Ishikawa (cell line): Measurements from ENCODE around the gene SMG7.

Experiments used
- CEBPB ChIP-seq: IDR thresholded peaks from 2 replicates; pipeline ENCODE4 v1.6.1; 2012
- CREB1 ChIP-seq: IDR thresholded peaks from 2 replicates; pipeline ENCODE4 v1.6.1; 2012; ENCODE audit warnings: low read depth
- EGR1 ChIP-seq: IDR thresholded peaks from 2 replicates; pipeline ENCODE4 v1.6.1; 2012
- EP300 ChIP-seq: IDR thresholded peaks from 2 replicates; pipeline ENCODE4 v1.6.1; 2012; ENCODE audit warnings: borderline replicate concordance
- FOXM1 ChIP-seq: IDR thresholded peaks from 2 replicates; pipeline ENCODE4 v1.6.1; 2012; ENCODE audit warnings: low read depth, borderline replicate concordance
- MAX ChIP-seq: IDR thresholded peaks from 2 replicates; pipeline ENCODE4 v1.6.1; 2012
- NFIC ChIP-seq: IDR thresholded peaks from 2 replicates; pipeline ENCODE4 v1.6.1; 2012
- RAD21 ChIP-seq: IDR thresholded peaks from 2 replicates; pipeline ENCODE4 v1.6.1; 2012; ENCODE audit warnings: low read depth
- REST ChIP-seq: IDR thresholded peaks from 2 replicates; pipeline ENCODE4 v1.6.1; 2012; ENCODE audit warnings: low read depth, mild to moderate bottlenecking
- TAF1 ChIP-seq: IDR thresholded peaks from 2 replicates; pipeline ENCODE4 v1.6.1; 2012; ENCODE audit warnings: low read depth, mild to moderate bottlenecking
- TCF12 ChIP-seq: IDR thresholded peaks from 2 replicates; pipeline ENCODE4 v1.6.1; 2012; ENCODE audit warnings: low read depth
- TEAD4 ChIP-seq: IDR thresholded peaks from 2 replicates; pipeline ENCODE4 v1.6.1; 2012
- USF1 ChIP-seq: IDR thresholded peaks from 2 replicates; pipeline ENCODE4 v1.6.1; 2012
- YY1 ChIP-seq: IDR thresholded peaks from 2 replicates; pipeline ENCODE4 v1.6.1; 2012; ENCODE audit warnings: low read depth
- ZBTB7A ChIP-seq: IDR thresholded peaks from 2 replicates; pipeline ENCODE4 v1.6.1; 2012; ENCODE audit warnings: low read depth

Gene SMG7

GRCh38 chr1:183589874-183590243 lies 117.6 kb downstream of the SMG7 start:
- no peak for TF ChIP-seq ZBTB7A
- TF ChIP-seq EGR1, result no peak
- TF ChIP-seq CREB1, result no peak
- no peak for TF ChIP-seq CEBPB
- TF ChIP-seq TAF1, result no peak
- no peak for TF ChIP-seq USF1
- TF ChIP-seq TEAD4, result no peak
- no peak for TF ChIP-seq TCF12
- TF ChIP-seq EP300, result no peak
- no peak for TF ChIP-seq YY1
- no peak for TF ChIP-seq REST
- TF ChIP-seq MAX, result no peak
- no peak for TF ChIP-seq FOXM1

- TF ChIP-seq EP300 (no peak), ZBTB7A (no peak), RAD21 (no peak), CREB1 (no peak), YY1 (no peak), MAX (no peak), REST (no peak), EGR1 (no peak), TCF12 (no peak), FOXM1 (no peak), TAF1 (no peak), NFIC (no peak), USF1 (no peak), CEBPB (no peak), TEAD4 (no peak)
Observed at GRCh38 chr1:183590244-183591191, 118.2 kb downstream of the SMG7 start, which contains the start of gene NCF2. Gene NCF2, minus strand, starts transcription at chr1:183590459. Its CDS starts 130 bp downstream, at chr1:183590329.

- TF ChIP-seq TCF12 (no peak), CEBPB (no peak), FOXM1 (no peak)
Observed at GRCh38 chr1:183592733-183593132, 120.4 kb downstream of the SMG7 start.

- no peak for TF ChIP-seq TEAD4
- TF ChIP-seq REST, result no peak
- no peak for TF ChIP-seq USF1
- no peak for TF ChIP-seq ZBTB7A
- TF ChIP-seq EP300, result no peak
- TF ChIP-seq TAF1, result no peak
- no peak for TF ChIP-seq TCF12
- no peak for TF ChIP-seq CEBPB
- TF ChIP-seq YY1, result no peak
- no peak for TF ChIP-seq RAD21
Observed at GRCh38 chr1:183593356-183593755, 121.1 kb downstream of the SMG7 start.
